GM12878 (cell line): ENCODE measurements around the gene UNC13A. TPM values are rescaled to one million over a fixed set of nuclear protein-coding genes. Genes with fewer than 3 reads are reported as not detected.

Experiments
- ATAC-seq: fragments of 200-7000 bp; cut with Tn5 transposase; 3 replicates; pipeline ENCODE4 v1.9.1; 2020; ENCODE audit warnings: mild to moderate bottlenecking, moderate library complexity
- BruUV-seq: library from RNA; stranded (reverse); fragments of 400-500 nt; replicated peaks from 2 replicates; lab custom pipeline; 2021; lab: Mats Ljungman, UMichigan
- CTCF ChIA-PET: fragments of 300-600 bp; sonication (Branson Sonifier 250); formaldehyde crosslinking; extraction: SDS; loops from one replicate; lab custom pipeline; 2021; ENCODE audit warnings: inconsistent platforms; lab: Yijun Ruan, JAX
- POLR2A ChIA-PET: fragments of 350-600 bp; formaldehyde crosslinking; extraction: SDS; loops from one replicate; lab custom pipeline; 2021; ENCODE audit warnings: inconsistent platforms; lab: Charles Lee
- RAD21 ChIA-PET: fragments of 300-600 bp; sonication (Branson Sonifier 250); formaldehyde crosslinking; loops from one replicate; lab custom pipeline; 2023; ENCODE audit warnings: antibody characterized with exemption; ENCODE audit not compliant: unreplicated experiment; lab: Charles Lee
- SMC1A ChIA-PET: fragments of 300-600 bp; sonication (Branson Sonifier 250); formaldehyde crosslinking; loops from one replicate; lab custom pipeline; 2023; ENCODE audit not compliant: unreplicated experiment, uncharacterized antibody; lab: Charles Lee
- DNase-seq: peaks from one replicate; pipeline ENCODE4 v3.0.0-alpha.2; 2011; ENCODE audit warnings: low read depth, low spot score
- FAIRE-seq: peaks from 3 replicates; lab custom pipeline; 2011; peaks lifted over from hg19 to GRCh38; lab: Jason Lieb, UNC
- H2AFZ ChIP-seq: 2 replicates; pipeline ENCODE4 v1.6.0; 2011; ENCODE audit warnings: low read depth, low read length, control low read depth; ENCODE audit not compliant: control insufficient read depth
- H3K27ac ChIP-seq: 2 replicates; pipeline ENCODE4 v1.5.1; 2011; ENCODE audit warnings: control low read depth; ENCODE audit not compliant: control insufficient read depth, insufficient read depth
- H3K27me3 ChIP-seq, 2 experiments: replicated peaks in 1 of 2; 2 replicates each; pipeline versions ENCODE4 v1.6.0 to v1.6.1; 2011; ENCODE audit warnings: low read length in 1 of 2; ENCODE audit not compliant: control insufficient read depth in 2 of 2, insufficient read depth in 2 of 2
- H3K36me3 ChIP-seq, 2 experiments: 2 replicates each; pipeline ENCODE4 v1.5.1; 2011; ENCODE audit warnings: low read length in 1 of 2; ENCODE audit not compliant: control insufficient read depth in 2 of 2, insufficient read depth in 2 of 2
- H3K4me1 ChIP-seq: 2 replicates; pipeline ENCODE4 v1.6.1; 2011; ENCODE audit warnings: mild to moderate bottlenecking, low read length, moderate library complexity, mixed read lengths; ENCODE audit not compliant: control insufficient read depth, insufficient read depth
- H3K4me2 ChIP-seq: 2 replicates; pipeline ENCODE4 v1.6.0; 2011; ENCODE audit warnings: control low read depth; ENCODE audit not compliant: control insufficient read depth, insufficient read depth
- H3K4me3 ChIP-seq: fragments of 200-600 bp; sonication (generic); 2 replicates; pipeline ENCODE4 v1.5.1; 2016
- H3K79me2 ChIP-seq: 2 replicates; pipeline ENCODE4 v1.6.0; 2011; ENCODE audit warnings: low read length; ENCODE audit not compliant: control insufficient read depth, insufficient read depth
- H3K9ac ChIP-seq: 2 replicates; pipeline ENCODE4 v1.8.0; 2011; ENCODE audit warnings: low read length, control low read depth, mixed read lengths; ENCODE audit not compliant: control insufficient read depth, insufficient read depth
- H3K9me3 ChIP-seq: replicated peaks from 3 replicates; pipeline ENCODE4 v1.5.1; 2011; ENCODE audit warnings: mild to moderate bottlenecking, low read length; ENCODE audit not compliant: control insufficient read depth, insufficient read depth
- H4K20me1 ChIP-seq: 2 replicates; pipeline ENCODE4 v1.6.0; 2011; ENCODE audit not compliant: control insufficient read depth, insufficient read depth
- CHD2 ChIP-seq: IDR thresholded peaks from 2 replicates; pipeline ENCODE4 v1.6.1; 2011; ENCODE audit warnings: low read depth, low read length, improper control_type of control experiment, borderline replicate concordance
- CREM ChIP-seq: IDR thresholded peaks from 2 replicates; pipeline ENCODE4 v1.6.1; 2014; ENCODE audit warnings: antibody characterized with exemption, low read depth
- TAF1 ChIP-seq: IDR thresholded peaks from 2 replicates; pipeline ENCODE4 v1.6.1; 2011; ENCODE audit warnings: mild to moderate bottlenecking, low read depth, low read length, borderline replicate concordance
- YY1 ChIP-seq: IDR thresholded peaks from 2 replicates; pipeline ENCODE4 v1.6.1; 2011; ENCODE audit warnings: low read depth, mild to moderate bottlenecking, low read length
- WGBS: methylation state at CpG from one replicate; pipeline ENCODE4 v1.1.6; 2016; ENCODE audit warnings: low lambda C conversion rate; ENCODE audit not compliant: insufficient replicate concordance, insufficient coverage; ENCODE audit errors: missing lambda C conversion rate; 5-methylcytosine and 5-hydroxymethylcytosine counted together
- in situ Hi-C: fragments of 300-500 bp; cut with MboI; formaldehyde crosslinking; loops from 9 replicates; pipeline ENCODE4 v1.14.3; 2018; ENCODE audit warnings: mixed read lengths
- intact Hi-C: fragments of 100-400 bp; cut with micrococcal nuclease; formaldehyde crosslinking; loops from one replicate; pipeline ENCODE4 v1.14.2; 2022; ENCODE audit not compliant: unreplicated experiment
- polyA plus RNA-seq, 11 experiments: library from polyadenylated mRNA; depleted of rRNA in 4 of 11; unstranded in 6 of 11; stranded (reverse) in 5 of 11; fragments of >200 nt; fragmentation: Nextera tagmentation in 4 of 11; fragmentation: Illumina TruSeq in 1 of 11; extraction: Ambion mirVana in 4 of 11; extraction: Trizol in 1 of 11; gene quantifications; 1 replicate in 1 of 11; 2 replicates in 10 of 11; pipeline versions ENCODE4 v1.2.1 to v1.2.3, GENCODE V29; 2011 to 2016; ENCODE audit warnings: inconsistent platforms in 2 of 11, missing spikeins in 2 of 11, low read depth in 1 of 11
- total RNA-seq, 4 experiments: library from RNA; depleted of rRNA in 3 of 4; stranded (reverse); fragments of >200 nt in 3 of 4; fragmentation: Illumina TruSeq in 1 of 4; extraction: Trizol in 1 of 4; gene quantifications; 2 replicates each; pipeline versions ENCODE4 v1.2.1 to v1.2.3, GENCODE V29; 2013 to 2021
- TF ChIP-seq, protein P1 (sequence below): fragments of 450-650 bp; IDR thresholded peaks from 2 replicates; pipeline ENCODE4 v1.6.1; 2017; ENCODE audit warnings: borderline replicate concordance
- TF ChIP-seq, protein P2 (sequence below): IDR thresholded peaks from 2 replicates; pipeline ENCODE4 v1.6.1; 2012; ENCODE audit warnings: low read length, inconsistent platforms

The UNC13A gene
- total and polyA plus RNA-seq, 10 of the 15 experiments (the other 5 are each of a cell fraction or from before 2014, with no cell fraction given), result under 0.01 to 0.23 (median 0.13) TPM; not detected in 1

DNA sequence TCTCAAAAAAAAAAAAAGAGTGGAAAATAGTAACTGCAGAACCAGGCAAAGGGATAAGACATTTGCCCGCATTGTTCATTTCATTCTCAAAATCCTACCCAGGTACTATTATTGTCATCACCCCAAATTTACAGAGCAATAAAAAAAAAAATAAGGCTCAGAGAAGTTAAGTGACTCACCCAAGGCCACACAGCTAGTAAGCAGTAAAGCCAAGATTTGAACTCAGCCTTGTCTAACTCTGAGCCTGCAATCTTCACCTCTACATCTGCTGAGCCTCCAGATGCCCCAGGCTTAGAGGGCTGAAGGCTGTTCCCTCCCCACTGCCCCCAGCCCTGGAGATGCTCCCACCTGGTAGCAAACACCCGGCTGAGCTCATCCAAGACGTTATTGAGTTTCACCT lies 61.0 kb downstream of the UNC13A start (continued):
- TF ChIP-seq YY1 (no peak), TAF1 (no peak)
- TF ChIP-seq, protein P1, sequence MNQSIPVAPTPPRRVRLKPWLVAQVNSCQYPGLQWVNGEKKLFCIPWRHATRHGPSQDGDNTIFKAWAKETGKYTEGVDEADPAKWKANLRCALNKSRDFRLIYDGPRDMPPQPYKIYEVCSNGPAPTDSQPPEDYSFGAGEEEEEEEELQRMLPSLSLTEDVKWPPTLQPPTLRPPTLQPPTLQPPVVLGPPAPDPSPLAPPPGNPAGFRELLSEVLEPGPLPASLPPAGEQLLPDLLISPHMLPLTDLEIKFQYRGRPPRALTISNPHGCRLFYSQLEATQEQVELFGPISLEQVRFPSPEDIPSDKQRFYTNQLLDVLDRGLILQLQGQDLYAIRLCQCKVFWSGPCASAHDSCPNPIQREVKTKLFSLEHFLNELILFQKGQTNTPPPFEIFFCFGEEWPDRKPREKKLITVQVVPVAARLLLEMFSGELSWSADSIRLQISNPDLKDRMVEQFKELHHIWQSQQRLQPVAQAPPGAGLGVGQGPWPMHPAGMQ, result no peak

DNA sequence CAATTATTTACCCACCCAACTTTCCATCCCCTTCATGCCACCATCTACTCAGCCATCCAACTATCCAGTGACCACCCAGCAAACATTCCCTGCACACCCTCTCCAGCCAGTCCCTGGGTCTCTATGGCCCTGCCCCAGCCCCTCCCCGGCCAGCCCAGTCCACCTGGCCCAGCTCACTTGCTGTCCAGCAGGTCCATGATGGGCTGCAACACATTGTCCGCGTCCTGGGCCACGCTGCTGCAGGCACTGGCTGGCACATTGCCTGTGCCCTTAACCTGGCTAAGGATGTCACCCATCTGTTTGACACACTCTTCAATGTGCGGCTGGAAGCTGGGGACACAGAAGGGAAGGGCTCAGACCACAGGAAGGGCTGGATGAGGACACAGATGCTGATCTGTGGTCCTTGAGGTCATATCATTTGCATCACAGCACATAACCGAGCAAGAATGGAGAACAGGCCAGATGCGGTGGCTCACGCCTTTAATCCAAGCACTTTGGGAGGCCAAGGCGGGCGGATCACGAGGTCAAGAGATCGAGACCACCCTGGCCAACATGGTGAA lies 61.6 kb downstream of the UNC13A start:
- DNase-seq, result no peak
- WGBS, result 19% methylated on average over 12 of the region's 12 CpGs
- ChIA-PET RAD21 (no interaction called here), CTCF (no interaction called here), SMC1A (no interaction called here), POLR2A (no interaction called here)
- Histone ChIP-seq H4K20me1 (no peaks in the 10 kb centered on the region), H3K4me2 (no peak overlapping the region), H3K9ac (no peak overlapping the region), H2AFZ (no peak overlapping the region), H3K27ac (no peak overlapping the region), H3K36me3 (no peaks in the 10 kb centered on the region), H3K79me2 (no peaks in the 10 kb centered on the region), H3K4me1 (no peaks in the 10 kb centered on the region), H3K27me3 (no peaks in the 10 kb centered on the region), H3K9me3 (no peaks in the 10 kb centered on the region; the same call in 2 of the 3 replicates), H3K4me3 (no peak overlapping the region)
- intact Hi-C loops (no loop called here), in situ Hi-C loops (no loop called here)
- TF ChIP-seq CREM, result no peak
- TF ChIP-seq, protein P2, sequence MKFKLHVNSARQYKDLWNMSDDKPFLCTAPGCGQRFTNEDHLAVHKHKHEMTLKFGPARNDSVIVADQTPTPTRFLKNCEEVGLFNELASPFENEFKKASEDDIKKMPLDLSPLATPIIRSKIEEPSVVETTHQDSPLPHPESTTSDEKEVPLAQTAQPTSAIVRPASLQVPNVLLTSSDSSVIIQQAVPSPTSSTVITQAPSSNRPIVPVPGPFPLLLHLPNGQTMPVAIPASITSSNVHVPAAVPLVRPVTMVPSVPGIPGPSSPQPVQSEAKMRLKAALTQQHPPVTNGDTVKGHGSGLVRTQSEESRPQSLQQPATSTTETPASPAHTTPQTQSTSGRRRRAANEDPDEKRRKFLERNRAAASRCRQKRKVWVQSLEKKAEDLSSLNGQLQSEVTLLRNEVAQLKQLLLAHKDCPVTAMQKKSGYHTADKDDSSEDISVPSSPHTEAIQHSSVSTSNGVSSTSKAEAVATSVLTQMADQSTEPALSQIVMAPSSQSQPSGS, result no peak
- TF ChIP-seq CHD2, result no peak
- ATAC-seq, result no peak
- no peak for FAIRE-seq
- no TSS peak for BruUV-seq
